Lower lobe of right lung (tissue), 2 donors: Measurements from ENCODE around the gene HSD3B2. TPM values are rescaled to one million over a fixed set of nuclear protein-coding genes. Genes with fewer than 3 reads are reported as not detected.
A peak's percentile ranks its signal among the peaks of the same experiment; 100 is the strongest.

Experiments
- ATAC-seq, 2 donors: fragments of 200-7000 bp; cut with Tn5 transposase; one replicate each; pipeline ENCODE4 v1.9.1; 2020 to 2022; ENCODE audit warnings: mild to moderate bottlenecking in 2 of 2, moderate library complexity in 2 of 2
- DNase-seq: peaks from one replicate; pipeline ENCODE4 v3.0.0-alpha.2; 2020
- H3K27ac ChIP-seq: fragments of 200-600 bp; one replicate; pipeline ENCODE4 v1.8.0; 2022
- H3K27me3 ChIP-seq: fragments of 200-600 bp; one replicate; pipeline ENCODE4 v1.8.0; 2022; ENCODE audit warnings: low read depth
- H3K36me3 ChIP-seq: fragments of 200-600 bp; one replicate; pipeline ENCODE4 v1.8.0; 2022; ENCODE audit warnings: mild to moderate bottlenecking
- H3K4me1 ChIP-seq: fragments of 200-600 bp; one replicate; pipeline ENCODE4 v1.8.0; 2022
- H3K4me3 ChIP-seq: fragments of 200-600 bp; one replicate; pipeline ENCODE4 v1.8.0; 2022; ENCODE audit warnings: mild to moderate bottlenecking
- H3K9me3 ChIP-seq: fragments of 200-600 bp; one replicate; pipeline ENCODE4 v1.8.0; 2022
- CTCF ChIP-seq: fragments of 200-600 bp; IDR thresholded peaks from one replicate; pipeline ENCODE4 v1.8.0; 2022; ENCODE audit warnings: antibody characterized with exemption, mild to moderate bottlenecking
- intact Hi-C: fragments of 100-400 bp; cut with DNase I; formaldehyde crosslinking; loops from one replicate; pipeline ENCODE4 v1.11.0; 2022
- total RNA-seq: library from RNA; stranded (reverse); fragmentation: NEBNext Ultra II Directional; extraction: Animal tissue kit (Norgen Biotek cat#: 25700); gene quantifications from one replicate; pipeline ENCODE4 v1.2.1, GENCODE V29; 2021
- donor health status: DM: no; HTN: yes; CAD: no; lungs with severe emphysema.

The HSD3B2 gene
- total RNA-seq, 1 donor from 2014 or later, result not detected

GRCh38 chr1:119371815-119372214, 43.1 kb upstream of the HSD3B2 start:
- TF ChIP-seq CTCF, result no peak
- H3K27ac ChIP-seq, result no peak overlapping the region
- no peaks in the 10 kb centered on the region for H3K4me1 ChIP-seq
- H3K36me3 ChIP-seq, result no peaks in the 10 kb centered on the region
- H3K4me3 ChIP-seq, result no peak overlapping the region
- intact Hi-C loops, result no loop called here
- no peaks in the 10 kb centered on the region for H3K9me3 ChIP-seq
- no peaks in the 10 kb centered on the region for H3K27me3 ChIP-seq
- ATAC-seq (no peak), DNase-seq (no peak)

DNA sequence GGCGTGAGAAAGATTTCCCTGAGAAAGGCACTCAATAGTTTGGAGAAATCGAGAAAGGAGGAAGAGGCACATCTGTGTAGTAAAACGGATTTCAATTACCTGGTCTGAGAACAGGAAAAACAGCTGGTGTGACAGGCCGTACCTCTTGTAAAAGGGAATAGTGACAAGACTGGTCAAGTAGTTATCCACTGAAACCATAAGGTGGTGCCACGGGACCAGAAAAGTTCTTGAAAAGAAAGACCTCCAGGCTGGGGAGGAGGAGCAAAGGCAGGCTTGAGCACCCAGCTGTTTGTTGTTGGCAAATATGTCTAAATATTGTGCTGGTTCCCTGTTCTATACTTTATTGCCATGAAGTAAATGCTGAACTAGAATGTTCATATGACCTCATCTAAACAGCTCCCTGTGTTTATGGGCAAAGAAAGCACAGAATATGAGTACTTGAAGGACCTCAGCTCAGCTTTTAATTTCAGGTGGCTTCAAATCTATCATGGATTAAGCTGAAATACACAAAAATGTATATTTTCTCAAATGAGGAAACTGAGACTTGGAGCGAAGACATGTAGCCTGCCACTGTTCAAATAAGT, 42.4 kb upstream of the HSD3B2 start:
- Histone ChIP-seq H3K36me3 (no peaks in the 10 kb centered on the region), H3K27ac (no peak overlapping the region), H3K4me3 (no peak overlapping the region), H3K27me3 (no peaks in the 10 kb centered on the region), H3K4me1 (no peaks in the 10 kb centered on the region), H3K9me3 (no peaks in the 10 kb centered on the region)
- DNase-seq (no peak), ATAC-seq (peak in 1 of 2 donors; percentile 37)
- intact Hi-C loops, result no loop called here
- no peak for TF ChIP-seq CTCF

GRCh38 chr1:119373465-119373864, 41.5 kb upstream of the HSD3B2 start:
- Histone ChIP-seq H3K9me3 (no peaks in the 10 kb centered on the region), H3K27ac (no peak overlapping the region), H3K4me3 (no peak overlapping the region), H3K4me1 (no peaks in the 10 kb centered on the region), H3K27me3 (no peaks in the 10 kb centered on the region), H3K36me3 (no peaks in the 10 kb centered on the region)
- ATAC-seq (no peak), DNase-seq (no peak)
- TF ChIP-seq CTCF, result no peak
- intact Hi-C loops, result no loop called here

DNA sequence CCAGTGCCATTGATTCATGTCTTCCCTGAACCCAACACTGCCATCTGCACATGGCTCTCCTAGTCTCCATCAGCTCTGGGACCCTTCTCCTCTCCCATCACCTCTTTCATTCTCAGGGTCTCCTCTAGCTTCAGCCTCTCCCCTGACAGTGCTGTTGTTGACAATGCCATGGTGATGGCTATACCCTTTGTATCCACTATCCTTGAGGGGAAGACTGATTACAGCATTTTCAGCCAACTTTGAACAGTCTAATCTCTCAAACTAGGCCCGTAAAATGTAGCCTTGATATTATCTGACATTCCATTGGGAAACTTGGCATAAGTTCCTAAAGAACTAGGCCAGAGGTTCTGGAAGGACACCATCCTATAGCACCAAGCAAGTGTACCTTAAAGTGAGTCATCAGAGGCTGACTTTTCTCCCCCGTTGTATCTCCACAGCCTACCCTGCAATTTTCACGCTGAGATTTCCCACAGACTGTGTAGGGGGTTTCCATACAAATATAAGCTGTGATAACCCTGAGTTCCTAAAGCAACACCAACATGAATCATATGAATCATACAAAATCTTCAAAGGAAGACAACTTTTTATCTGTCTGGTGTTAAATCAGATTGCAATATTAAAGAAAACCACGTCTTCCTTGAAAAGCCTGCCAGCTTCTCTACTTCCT, 40.6 kb upstream of the HSD3B2 start:
- intact Hi-C loops, result no loop called here
- no peak for TF ChIP-seq CTCF
- ATAC-seq (no peak), DNase-seq (no peak)
- no peaks in the 10 kb centered on the region for H3K27me3 ChIP-seq
- no peaks in the 10 kb centered on the region for H3K36me3 ChIP-seq
- H3K9me3 ChIP-seq, result no peaks in the 10 kb centered on the region
- no peak overlapping the region for H3K4me3 ChIP-seq
- H3K27ac ChIP-seq, result no peak overlapping the region
- H3K4me1 ChIP-seq, result no peaks in the 10 kb centered on the region

- ATAC-seq, result no peak
Measured at GRCh38 chr1:119375366-119375765, 39.6 kb upstream of the HSD3B2 start.

More at GRCh38 chr1:119375366-119375765, 39.6 kb upstream of the HSD3B2 start:
- DNase-seq, result no peak
- H3K27ac ChIP-seq, result no peak overlapping the region
- H3K36me3 ChIP-seq, result no peaks in the 10 kb centered on the region
- H3K4me3 ChIP-seq, result no peak overlapping the region
- no peaks in the 10 kb centered on the region for H3K4me1 ChIP-seq
- no peaks in the 10 kb centered on the region for H3K9me3 ChIP-seq
- H3K27me3 ChIP-seq, result no peaks in the 10 kb centered on the region
- no peak for TF ChIP-seq CTCF
- intact Hi-C loops, result no loop called here
